ENCODE data around the gene SNAP23. TPM values are rescaled to one million over a fixed set of nuclear protein-coding genes. Genes with fewer than 3 reads are reported as not detected.

SNAP23 gene
- polyA plus RNA-seq, 3 donors, result 104 to 198 (median 187) TPM

- Histone ChIP-seq H3K27ac (ENCODE audit: low read depth in 1 of 2, low read length in 2 of 2) (peak overlapping the region in 1 of 2 donors; percentile 21), H3K4me3 (replicated peaks in 1 of 3; ENCODE audit: low read depth in 2 of 3, low read length in 3 of 3) (no peak overlapping the region), H3K9ac (ENCODE audit: insufficient read depth, low read length, poor library complexity, severe bottlenecking) (no peak overlapping the region), H4K20me1 (ENCODE audit: insufficient read depth, low read length) (peaks cover 100% of the 10 kb centered on the region), H3K9me3 (replicated peaks in 1 of 2; ENCODE audit: control insufficient read depth in 1 of 2, insufficient read depth in 1 of 2, low read length in 2 of 2) (no peaks in the 10 kb centered on the region), H3K79me2 (ENCODE audit: insufficient read depth, low read length) (peaks cover 96% of the 10 kb centered on the region), H3K4me1 (ENCODE audit: control insufficient read depth in 1 of 2, insufficient read depth in 2 of 2, low read length in 2 of 2) (no peaks in the 10 kb centered on the region), H3K27me3 (ENCODE audit: control insufficient read depth in 2 of 2, insufficient read depth in 2 of 2, low read length in 2 of 2) (no peaks in the 10 kb centered on the region), H3K36me3 (replicated peaks in 1 of 2; ENCODE audit: control insufficient read depth in 1 of 2, insufficient read depth in 2 of 2, low read length in 2 of 2) (peaks cover 38 to 92% of the 10 kb centered on the region in 2 donors), H2AFZ (ENCODE audit: insufficient read depth, low read depth, low read length, poor library complexity, severe bottlenecking) (no peak overlapping the region), H3K4me2 (replicated peaks; ENCODE audit: extremely low read depth, low read length, poor library complexity, severe bottlenecking) (no peak overlapping the region)
- H3K27ac Mint-ChIP-seq, result peak overlapping the region in 4 of 7 donors; percentile 36 to 84 (median 64)
- no peak for TF ChIP-seq CTCF (IDR thresholded peaks at IDR 0.05)
- intact Hi-C loops (cut with micrococcal nuclease), result no loop called here
- peaks cover 37 to 69% of the 10 kb centered on the region in 2 donors for H3K36me3 Mint-ChIP-seq
- no peaks in the 10 kb centered on the region for H3K9me3 Mint-ChIP-seq
- DNase-seq, result no peak
- no peak overlapping the region for H3K4me3 Mint-ChIP-seq
- WGBS (ENCODE audit: insufficient coverage), result 87% methylated on average over 7 of the region's 8 CpGs
- H3K27me3 Mint-ChIP-seq (ENCODE audit: low read depth in 3 of 3), result no peaks in the 10 kb centered on the region
- no peaks in the 10 kb centered on the region for H3K4me1 Mint-ChIP-seq
Observed at GRCh38 chr15:42457445-42458442, 37.7 kb upstream of the SNAP23 start.

GRCh38 chr15:42461261-42461660 lies 34.2 kb upstream of the SNAP23 start:
- Histone ChIP-seq H3K36me3 (replicated peaks in 1 of 2; ENCODE audit: control insufficient read depth in 1 of 2, insufficient read depth in 2 of 2, low read length in 2 of 2) (peaks cover 48 to 92% of the 10 kb centered on the region in 2 donors), H4K20me1 (ENCODE audit: insufficient read depth, low read length) (peaks cover 100% of the 10 kb centered on the region), H3K9ac (ENCODE audit: insufficient read depth, low read length, poor library complexity, severe bottlenecking) (no peak overlapping the region), H3K79me2 (ENCODE audit: insufficient read depth, low read length) (peaks cover 100% of the 10 kb centered on the region), H3K4me2 (replicated peaks; ENCODE audit: extremely low read depth, low read length, poor library complexity, severe bottlenecking) (no peak overlapping the region), H2AFZ (ENCODE audit: insufficient read depth, low read depth, low read length, poor library complexity, severe bottlenecking) (no peak overlapping the region), H3K4me1 (ENCODE audit: control insufficient read depth in 1 of 2, insufficient read depth in 2 of 2, low read length in 2 of 2) (no peaks in the 10 kb centered on the region), H3K4me3 (replicated peaks in 1 of 3; ENCODE audit: low read depth in 2 of 3, low read length in 3 of 3) (no peak overlapping the region), H3K9me3 (replicated peaks in 1 of 2; ENCODE audit: control insufficient read depth in 1 of 2, insufficient read depth in 1 of 2, low read length in 2 of 2) (no peaks in the 10 kb centered on the region), H3K27me3 (ENCODE audit: control insufficient read depth in 2 of 2, insufficient read depth in 2 of 2, low read length in 2 of 2) (no peaks in the 10 kb centered on the region), H3K27ac (ENCODE audit: low read depth in 1 of 2, low read length in 2 of 2) (no peak overlapping the region)
- H3K36me3 Mint-ChIP-seq, result peaks cover 55 to 74% of the 10 kb centered on the region in 2 donors
- H3K27me3 Mint-ChIP-seq (ENCODE audit: low read depth in 3 of 3), result no peaks in the 10 kb centered on the region
- intact Hi-C loops (cut with micrococcal nuclease), result no loop called here
- no CpG with 5 or more reads among the region's 3 CpGs for WGBS (ENCODE audit: insufficient coverage)
- no peak for TF ChIP-seq CTCF (IDR thresholded peaks at IDR 0.05)
- H3K4me1 Mint-ChIP-seq, result no peaks in the 10 kb centered on the region
- H3K9me3 Mint-ChIP-seq, result no peaks in the 10 kb centered on the region
- H3K4me3 Mint-ChIP-seq, result no peak overlapping the region
- DNase-seq, result no peak
- H3K27ac Mint-ChIP-seq, result peak overlapping the region in 1 of 7 donors; percentile 45

All from CD14-positive monocyte (primary cell).